Measurements from ENCODE around the gene ADK.

The ADK gene

DNA sequence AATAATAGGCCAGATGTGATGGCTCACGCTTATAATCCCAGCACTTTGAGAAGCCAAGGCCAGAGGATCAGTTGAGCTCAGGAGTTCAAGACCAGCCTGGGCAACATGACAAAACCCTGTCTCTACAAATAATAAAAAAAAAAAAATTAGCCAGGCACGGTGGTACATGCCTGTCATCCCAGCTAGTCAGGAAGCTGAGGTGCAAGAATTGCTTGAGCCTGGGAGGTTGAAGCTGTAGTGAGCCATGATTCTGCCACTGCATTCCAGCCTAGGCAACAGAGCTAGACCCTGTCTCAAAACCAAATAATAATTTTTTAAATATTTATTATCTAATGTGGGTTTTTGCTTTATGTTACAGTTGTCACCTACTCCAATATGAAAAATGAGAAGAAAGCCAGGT, 178.9 kb downstream of the ADK start:
- Histone ChIP-seq H3K36me3 (ENCODE audit: control insufficient read depth, insufficient read depth, low read length) (no peaks in the 10 kb centered on the region), H3K9me3 (ENCODE audit: control insufficient read depth, insufficient read depth, low read length) (peaks cover 3% of the 10 kb centered on the region), H3K27ac (ENCODE audit: low read depth, low read length) (no peak overlapping the region), H3K9ac (ENCODE audit: low read depth, low read length) (no peak overlapping the region), H3K27me3 (ENCODE audit: control insufficient read depth, insufficient read depth, low read length) (no peaks in the 10 kb centered on the region), H3K4me1 (ENCODE audit: control insufficient read depth, insufficient read depth, low read length) (no peaks in the 10 kb centered on the region), H3K4me3 (ENCODE audit: low read depth, low read length) (no peak overlapping the region)

DNA sequence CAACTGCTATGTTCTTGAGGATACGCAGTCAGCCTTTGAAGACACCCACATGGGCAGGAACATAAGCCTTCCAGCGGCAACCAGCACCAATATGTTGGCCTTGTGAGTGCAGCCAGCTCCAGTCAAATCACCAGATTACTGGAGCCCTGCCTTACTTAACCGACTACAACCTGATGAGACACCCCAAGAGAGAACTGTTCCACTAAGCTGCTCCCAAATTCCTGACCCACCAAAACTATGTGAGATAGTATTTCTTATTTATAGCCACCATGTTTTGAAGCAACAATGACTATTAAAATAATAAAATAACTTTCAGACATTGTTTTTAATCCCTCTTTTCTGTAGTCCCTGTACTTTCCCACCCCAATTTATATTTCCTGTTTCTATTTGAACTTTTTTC, 179.6 kb downstream of the ADK start:
- Histone ChIP-seq H3K27me3 (ENCODE audit: control insufficient read depth, insufficient read depth, low read length) (no peaks in the 10 kb centered on the region), H3K9me3 (ENCODE audit: control insufficient read depth, insufficient read depth, low read length) (peaks cover 3% of the 10 kb centered on the region), H3K4me1 (ENCODE audit: control insufficient read depth, insufficient read depth, low read length) (no peaks in the 10 kb centered on the region), H3K36me3 (ENCODE audit: control insufficient read depth, insufficient read depth, low read length) (no peaks in the 10 kb centered on the region), H3K4me3 (ENCODE audit: low read depth, low read length) (no peak overlapping the region), H3K27ac (ENCODE audit: low read depth, low read length) (no peak overlapping the region), H3K9ac (ENCODE audit: low read depth, low read length) (no peak overlapping the region)

DNA sequence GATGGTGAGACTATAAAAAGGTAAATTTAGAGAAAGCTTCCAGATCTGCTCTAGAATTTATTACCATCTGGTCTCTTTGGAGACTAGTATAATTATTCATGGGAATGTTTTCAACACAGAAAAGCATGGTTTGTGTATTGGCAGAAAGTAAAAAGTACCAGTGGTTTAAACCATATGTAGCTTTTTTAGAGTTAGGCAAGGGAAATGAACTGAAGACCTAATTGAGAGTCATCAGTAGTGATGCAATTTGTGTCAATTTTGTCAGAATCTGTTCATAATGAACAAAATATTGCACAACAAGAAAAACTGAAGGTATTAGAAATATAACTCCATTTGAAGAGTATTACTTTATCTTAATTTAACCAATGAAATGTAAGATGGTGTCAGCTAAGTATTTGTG, 181.4 kb downstream of the ADK start:
- H3K4me3 ChIP-seq (ENCODE audit: low read depth, low read length): no peak overlapping the region
- H3K9ac ChIP-seq (ENCODE audit: low read depth, low read length): no peak overlapping the region
- H3K36me3 ChIP-seq (ENCODE audit: control insufficient read depth, insufficient read depth, low read length): no peaks in the 10 kb centered on the region
- H3K4me1 ChIP-seq (ENCODE audit: control insufficient read depth, insufficient read depth, low read length): no peaks in the 10 kb centered on the region
- no peaks in the 10 kb centered on the region for H3K27me3 ChIP-seq (ENCODE audit: control insufficient read depth, insufficient read depth, low read length)
- H3K9me3 ChIP-seq (ENCODE audit: control insufficient read depth, insufficient read depth, low read length): peaks cover 3% of the 10 kb centered on the region
- no peak overlapping the region for H3K27ac ChIP-seq (ENCODE audit: low read depth, low read length)

DNA sequence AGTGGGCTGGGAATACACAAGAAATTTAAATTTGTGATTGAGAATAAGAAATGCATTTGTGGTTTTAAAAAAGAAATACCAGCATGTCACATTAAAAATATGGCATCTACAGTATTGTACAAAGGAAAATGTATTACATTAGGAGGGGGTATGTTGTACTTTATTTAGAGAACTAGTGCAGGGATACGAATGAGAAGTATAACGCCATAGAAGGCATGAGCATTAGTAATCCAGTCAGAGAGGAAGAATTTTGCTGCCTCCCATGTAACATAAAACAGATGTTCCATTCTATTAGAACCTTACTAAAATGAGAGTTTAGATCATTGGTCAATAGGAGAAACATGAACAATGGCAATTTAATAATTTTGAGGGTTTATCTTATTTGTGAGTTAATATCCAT, 182.2 kb downstream of the ADK start:
- Histone ChIP-seq H3K27ac (ENCODE audit: low read depth, low read length) (no peak overlapping the region), H3K27me3 (ENCODE audit: control insufficient read depth, insufficient read depth, low read length) (no peaks in the 10 kb centered on the region), H3K9me3 (ENCODE audit: control insufficient read depth, insufficient read depth, low read length) (peaks cover 3% of the 10 kb centered on the region), H3K4me3 (ENCODE audit: low read depth, low read length) (no peak overlapping the region), H3K36me3 (ENCODE audit: control insufficient read depth, insufficient read depth, low read length) (no peaks in the 10 kb centered on the region), H3K9ac (ENCODE audit: low read depth, low read length) (no peak overlapping the region), H3K4me1 (ENCODE audit: control insufficient read depth, insufficient read depth, low read length) (no peaks in the 10 kb centered on the region)

DNA sequence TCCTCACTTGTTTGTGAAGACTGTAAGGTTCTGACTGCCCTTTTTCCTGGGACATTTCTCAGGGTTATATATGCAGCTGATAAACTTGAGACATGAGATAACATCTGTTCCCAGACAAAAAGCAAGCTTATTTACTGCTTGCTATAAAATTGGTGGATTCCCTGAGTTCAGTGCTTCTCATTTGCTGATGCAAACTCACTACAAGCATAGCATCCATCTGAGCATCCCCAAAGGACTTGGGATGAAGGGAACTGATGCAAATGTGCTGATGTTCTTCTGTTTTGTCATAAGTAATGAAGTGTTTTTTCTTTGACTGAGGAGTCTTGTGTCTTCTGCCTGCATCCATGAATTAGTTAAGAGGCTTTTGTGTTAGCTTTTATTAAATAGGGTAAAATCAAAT, 183.2 kb downstream of the ADK start:
- no peaks in the 10 kb centered on the region for H3K36me3 ChIP-seq (ENCODE audit: control insufficient read depth, insufficient read depth, low read length)
- no peak overlapping the region for H3K27ac ChIP-seq (ENCODE audit: low read depth, low read length)
- peaks cover 3% of the 10 kb centered on the region for H3K9me3 ChIP-seq (ENCODE audit: control insufficient read depth, insufficient read depth, low read length)
- H3K27me3 ChIP-seq (ENCODE audit: control insufficient read depth, insufficient read depth, low read length): no peaks in the 10 kb centered on the region
- H3K4me3 ChIP-seq (ENCODE audit: low read depth, low read length): no peak overlapping the region
- H3K9ac ChIP-seq (ENCODE audit: low read depth, low read length): no peak overlapping the region
- no peaks in the 10 kb centered on the region for H3K4me1 ChIP-seq (ENCODE audit: control insufficient read depth, insufficient read depth, low read length)

DNA sequence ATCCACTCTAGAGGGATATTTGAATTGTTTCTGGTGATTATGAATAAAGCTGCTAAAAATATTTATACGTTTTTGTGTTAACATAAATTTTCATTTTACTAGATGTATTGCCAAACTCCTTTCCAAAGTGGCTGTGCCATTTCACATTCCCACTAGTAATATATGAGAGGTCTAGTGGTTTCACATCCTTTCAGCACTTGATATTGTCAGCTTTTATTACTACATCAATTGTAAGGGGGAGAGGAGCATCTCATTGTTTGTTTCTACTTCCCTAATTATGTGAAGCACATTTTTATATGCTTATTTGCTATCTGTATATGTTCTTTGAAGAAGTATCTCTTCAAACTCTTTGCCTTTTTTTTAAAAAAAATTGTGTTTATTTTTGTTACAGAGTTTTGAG, 184.5 kb downstream of the ADK start:
- H3K9ac ChIP-seq (ENCODE audit: low read depth, low read length): no peak overlapping the region

DNA sequence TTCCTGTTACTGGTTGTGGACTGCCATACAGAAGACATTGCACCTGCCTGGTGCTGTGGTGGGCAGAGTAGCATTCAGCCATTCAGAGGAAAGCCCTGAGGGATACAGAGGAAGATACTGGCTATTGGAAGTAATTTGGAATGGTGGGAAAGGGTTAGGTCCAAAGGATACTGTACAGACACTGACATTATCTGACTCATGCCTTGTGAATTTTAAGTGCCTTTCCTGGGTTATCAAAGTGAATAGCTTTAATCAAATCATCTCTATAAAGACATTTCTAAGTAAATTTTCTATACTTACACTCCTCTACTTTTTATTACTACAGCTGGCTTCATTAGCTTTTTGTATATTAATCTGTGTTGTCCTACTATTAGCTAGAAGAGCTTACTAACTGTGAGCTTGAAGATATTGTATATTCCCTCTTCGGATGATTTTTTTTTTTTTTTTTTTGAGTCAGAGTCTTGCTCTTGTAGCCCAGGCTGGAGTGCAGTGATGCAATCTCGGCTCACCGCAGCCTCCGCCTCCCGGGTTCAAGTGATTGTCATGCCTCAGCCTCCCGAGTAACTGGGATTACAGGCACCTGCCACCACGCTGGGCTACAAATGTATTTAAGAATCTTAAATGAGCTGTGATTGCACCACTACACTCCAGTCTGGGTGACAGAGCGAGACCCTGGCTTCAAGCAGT, 186.5 kb downstream of the ADK start:
- Histone ChIP-seq H3K27ac (ENCODE audit: low read depth, low read length) (no peak overlapping the region), H3K9ac (ENCODE audit: low read depth, low read length) (no peak overlapping the region), H3K36me3 (ENCODE audit: control insufficient read depth, insufficient read depth, low read length) (no peaks in the 10 kb centered on the region), H3K4me3 (ENCODE audit: low read depth, low read length) (no peak overlapping the region), H3K9me3 (ENCODE audit: control insufficient read depth, insufficient read depth, low read length) (peaks cover 3% of the 10 kb centered on the region), H3K27me3 (ENCODE audit: control insufficient read depth, insufficient read depth, low read length) (no peaks in the 10 kb centered on the region), H3K4me1 (ENCODE audit: control insufficient read depth, insufficient read depth, low read length) (no peaks in the 10 kb centered on the region)

More for the DNA sequence above, 184.5 kb downstream of the ADK start:
- Histone ChIP-seq H3K27ac (ENCODE audit: low read depth, low read length) (no peak overlapping the region), H3K36me3 (ENCODE audit: control insufficient read depth, insufficient read depth, low read length) (no peaks in the 10 kb centered on the region), H3K4me1 (ENCODE audit: control insufficient read depth, insufficient read depth, low read length) (no peaks in the 10 kb centered on the region), H3K4me3 (ENCODE audit: low read depth, low read length) (no peak overlapping the region), H3K9me3 (ENCODE audit: control insufficient read depth, insufficient read depth, low read length) (peaks cover 3% of the 10 kb centered on the region), H3K27me3 (ENCODE audit: control insufficient read depth, insufficient read depth, low read length) (no peaks in the 10 kb centered on the region)

DNA sequence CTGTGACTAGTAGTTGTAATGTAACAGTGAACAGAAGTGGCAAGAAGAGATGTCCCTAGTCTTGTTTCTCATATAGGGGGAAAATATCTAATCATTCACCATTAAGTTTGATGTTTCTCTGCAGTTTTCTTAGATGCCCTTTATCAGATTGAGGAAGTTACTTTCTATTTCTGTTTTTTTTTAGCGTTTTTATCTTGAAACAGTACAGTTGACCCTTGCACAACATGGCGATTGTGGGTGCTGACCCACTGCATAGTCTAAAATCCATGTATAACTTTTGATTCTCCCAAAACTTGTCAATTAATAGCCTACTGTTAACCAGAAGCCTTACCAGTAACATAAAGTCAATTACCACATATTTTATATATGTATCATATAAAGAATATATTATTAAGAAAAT, 192.0 kb downstream of the ADK start:
- Histone ChIP-seq H3K9me3 (ENCODE audit: control insufficient read depth, insufficient read depth, low read length) (no peaks in the 10 kb centered on the region), H3K9ac (ENCODE audit: low read depth, low read length) (no peak overlapping the region), H3K4me1 (ENCODE audit: control insufficient read depth, insufficient read depth, low read length) (no peaks in the 10 kb centered on the region), H3K27ac (ENCODE audit: low read depth, low read length) (no peak overlapping the region), H3K27me3 (ENCODE audit: control insufficient read depth, insufficient read depth, low read length) (no peaks in the 10 kb centered on the region), H3K4me3 (ENCODE audit: low read depth, low read length) (no peak overlapping the region), H3K36me3 (ENCODE audit: control insufficient read depth, insufficient read depth, low read length) (no peaks in the 10 kb centered on the region; the same call in 1 of the 2 replicates)

DNA sequence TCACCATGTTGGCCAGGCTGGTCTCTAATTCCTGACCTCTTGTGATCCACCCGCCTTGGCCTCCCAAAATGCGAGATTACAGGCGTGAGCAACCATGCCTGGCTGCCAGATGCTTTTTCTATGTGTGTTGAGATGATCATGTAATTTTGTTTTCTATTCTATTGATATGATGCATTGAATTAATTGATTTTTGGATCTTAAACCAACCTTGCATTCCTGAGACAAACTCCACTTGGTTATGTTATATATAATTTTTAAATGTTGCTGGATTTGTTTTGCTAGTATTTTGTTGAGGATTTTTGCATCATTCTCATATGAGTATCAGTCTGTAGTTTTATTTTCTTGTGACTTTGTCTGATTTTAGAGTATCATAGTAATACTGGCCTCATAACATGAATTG, 192.8 kb downstream of the ADK start:
- H3K27me3 ChIP-seq (ENCODE audit: control insufficient read depth, insufficient read depth, low read length): no peaks in the 10 kb centered on the region
- no peak overlapping the region for H3K9ac ChIP-seq (ENCODE audit: low read depth, low read length)
- H3K4me3 ChIP-seq (ENCODE audit: low read depth, low read length): no peak overlapping the region
- H3K27ac ChIP-seq (ENCODE audit: low read depth, low read length): no peak overlapping the region
- no peaks in the 10 kb centered on the region for H3K9me3 ChIP-seq (ENCODE audit: control insufficient read depth, insufficient read depth, low read length)
- H3K36me3 ChIP-seq (ENCODE audit: control insufficient read depth, insufficient read depth, low read length): no peaks in the 10 kb centered on the region; the same call in 1 of the 2 replicates
- H3K4me1 ChIP-seq (ENCODE audit: control insufficient read depth, insufficient read depth, low read length): no peaks in the 10 kb centered on the region

DNA sequence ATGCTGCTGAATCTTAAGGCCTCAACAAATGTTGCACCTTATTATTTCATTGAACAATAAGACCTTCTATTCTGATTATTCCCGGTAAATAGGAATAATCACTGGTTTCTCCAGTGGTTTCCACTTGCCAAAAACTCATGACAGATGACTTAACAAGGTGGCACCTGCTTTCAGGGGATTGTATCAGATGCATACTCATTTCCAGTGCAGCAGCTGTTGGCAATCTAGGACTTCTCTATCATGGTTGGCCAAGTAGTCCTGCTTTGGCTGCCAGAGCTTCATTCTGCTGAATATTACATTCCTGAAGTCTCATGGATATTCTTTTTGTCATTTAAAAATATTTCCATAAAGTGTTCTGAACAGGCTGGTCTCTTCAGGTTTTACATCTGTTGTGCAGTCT, 193.3 kb downstream of the ADK start:
- no peaks in the 10 kb centered on the region for H3K9me3 ChIP-seq (ENCODE audit: control insufficient read depth, insufficient read depth, low read length)

DNA sequence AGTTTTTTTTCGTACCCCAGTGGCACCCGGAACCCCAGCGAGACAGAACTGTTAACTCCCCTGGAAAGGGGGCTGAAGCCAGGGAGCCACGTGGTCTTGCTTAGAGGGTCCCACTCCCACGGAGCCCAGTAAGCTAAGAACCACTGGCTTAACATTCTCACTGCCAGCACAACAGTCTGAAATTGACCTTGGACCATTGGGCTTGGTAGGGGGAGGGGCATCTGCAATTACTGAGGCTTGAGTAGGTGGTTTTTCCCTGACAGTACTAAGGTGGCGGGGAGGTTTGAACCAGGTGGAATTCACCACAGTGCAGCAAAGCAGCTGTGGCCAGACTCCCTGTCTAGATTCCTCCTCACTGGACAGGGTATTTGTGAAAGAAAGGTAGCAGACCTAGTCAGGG, 196.5 kb downstream of the ADK start:
- H3K9ac ChIP-seq (ENCODE audit: low read depth, low read length): no peak overlapping the region
- no peaks in the 10 kb centered on the region; the same call in 1 of the 2 replicates for H3K36me3 ChIP-seq (ENCODE audit: control insufficient read depth, insufficient read depth, low read length)
- no peak overlapping the region for H3K4me3 ChIP-seq (ENCODE audit: low read depth, low read length)

More for the DNA sequence above, 193.3 kb downstream of the ADK start:
- Histone ChIP-seq H3K27ac (ENCODE audit: low read depth, low read length) (no peak overlapping the region), H3K36me3 (ENCODE audit: control insufficient read depth, insufficient read depth, low read length) (no peaks in the 10 kb centered on the region; the same call in 1 of the 2 replicates), H3K4me3 (ENCODE audit: low read depth, low read length) (no peak overlapping the region), H3K9ac (ENCODE audit: low read depth, low read length) (no peak overlapping the region), H3K4me1 (ENCODE audit: control insufficient read depth, insufficient read depth, low read length) (no peaks in the 10 kb centered on the region), H3K27me3 (ENCODE audit: control insufficient read depth, insufficient read depth, low read length) (no peaks in the 10 kb centered on the region)

More for the DNA sequence above, 196.5 kb downstream of the ADK start:
- no peaks in the 10 kb centered on the region for H3K9me3 ChIP-seq (ENCODE audit: control insufficient read depth, insufficient read depth, low read length)
- no peak overlapping the region for H3K27ac ChIP-seq (ENCODE audit: low read depth, low read length)
- H3K4me1 ChIP-seq (ENCODE audit: control insufficient read depth, insufficient read depth, low read length): no peaks in the 10 kb centered on the region
- H3K27me3 ChIP-seq (ENCODE audit: control insufficient read depth, insufficient read depth, low read length): no peaks in the 10 kb centered on the region
